ENCODE results near the gene CAMK2G. TPM values are rescaled to one million over a fixed set of nuclear protein-coding genes. Genes with fewer than 3 reads are reported as not detected.

Gene CAMK2G
- total RNA-seq, 2 donors from 2014 or later = 20.9 to 21.7 TPM

- DNase-seq = no peak
- no peaks in the 10 kb centered on the region for H3K27me3 ChIP-seq (ENCODE audit: control insufficient read depth, insufficient read depth, low read length, poor library complexity, severe bottlenecking)
- Mint-ChIP-seq H3K36me3 (ENCODE audit: low read depth) (peaks cover 73% of the 10 kb centered on the region), H3K27me3 (ENCODE audit: insufficient read depth) (no peaks in the 10 kb centered on the region), H3K27ac (no peak overlapping the region), H3K4me1 (no peaks in the 10 kb centered on the region), H3K9me3 (no peaks in the 10 kb centered on the region), H3K4me3 (no peak overlapping the region)
- H3K36me3 ChIP-seq (ENCODE audit: control insufficient read depth, insufficient read depth, low read length) = peaks cover 94% of the 10 kb centered on the region
- no peak overlapping the region for H3K27ac ChIP-seq (ENCODE audit: low read depth, low read length)
- H3K4me1 ChIP-seq (ENCODE audit: control insufficient read depth, insufficient read depth, low read length) = peaks cover 5% of the 10 kb centered on the region
- WGBS, 2 experiments (ENCODE audit: insufficient coverage in 1 of 2, insufficient read length in 1 of 2) = 97% methylated on average over 2 of the region's 2 CpGs; no CpG with 5 or more reads in 1 of the 2 experiments
- no peak for TF ChIP-seq CTCF (conservative IDR thresholded peaks at IDR 0.05)
- no peak overlapping the region for H3K9ac ChIP-seq (ENCODE audit: extremely low read depth, low read length, poor library complexity, severe bottlenecking)
- H3K4me3 ChIP-seq (ENCODE audit: low read length) = no peak overlapping the region
- H3K9me3 ChIP-seq (ENCODE audit: control insufficient read depth, low read length) = no peaks in the 10 kb centered on the region
Observed at GRCh38 chr10:73762915-73763314, 111.4 kb downstream of the CAMK2G start.

Other genes with a start within 250 kb of the CAMK2G start
- gene MYOZ1, start 233.1 kb downstream of the CAMK2G start, total RNA-seq = 1 to 10 TPM; 1.6 to 2.4 TPM
- gene SYNPO2L, start 218.5 kb downstream of the CAMK2G start, total RNA-seq = under 1 TPM; 0.11 to 0.20 TPM
- gene AGAP5, start 176.4 kb downstream of the CAMK2G start, total RNA-seq = 10 to 100 TPM; 10.1 to 13.8 TPM
- 10 to 100 TPM; 63.2 to 71.4 TPM for gene SEC24C, start 130.2 kb downstream of the CAMK2G start, total RNA-seq
- gene CHCHD1, start 92.5 kb downstream of the CAMK2G start, total RNA-seq = 10 to 100 TPM; 37.6 to 49.3 TPM
- 10 to 100 TPM; 75.9 to 79.8 TPM for gene ZSWIM8, start 88.9 kb downstream of the CAMK2G start, total RNA-seq
- gene NDST2, start 63.0 kb downstream of the CAMK2G start, total RNA-seq = 10 to 100 TPM; 19.6 to 20.3 TPM
- 1 to 10 TPM; 2.7 to 3.3 TPM for gene PLAU, start 36.6 kb upstream of the CAMK2G start, total RNA-seq
- gene VCL, start 123.6 kb upstream of the CAMK2G start, total RNA-seq = 100 to 1,000 TPM; 109 to 214 TPM

All from endodermal cell (in vitro differentiated cells).